Smooth muscle cell of bladder (primary cell): ENCODE results near the gene TMEM60. TPM values are rescaled to one million over a fixed set of nuclear protein-coding genes. Genes with fewer than 3 reads are reported as not detected.

ENCODE experiments used
- total RNA-seq: library from RNA; depleted of rRNA; stranded (reverse); fragments of >200 nt; gene quantifications from 2 replicates; pipeline ENCODE4 v1.2.3, GENCODE V29; 2014

TMEM60 gene, protein sequence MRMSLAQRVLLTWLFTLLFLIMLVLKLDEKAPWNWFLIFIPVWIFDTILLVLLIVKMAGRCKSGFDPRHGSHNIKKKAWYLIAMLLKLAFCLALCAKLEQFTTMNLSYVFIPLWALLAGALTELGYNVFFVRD
- total RNA-seq: 14.6 and 20.4 TPM in 2 replicates

DNA sequence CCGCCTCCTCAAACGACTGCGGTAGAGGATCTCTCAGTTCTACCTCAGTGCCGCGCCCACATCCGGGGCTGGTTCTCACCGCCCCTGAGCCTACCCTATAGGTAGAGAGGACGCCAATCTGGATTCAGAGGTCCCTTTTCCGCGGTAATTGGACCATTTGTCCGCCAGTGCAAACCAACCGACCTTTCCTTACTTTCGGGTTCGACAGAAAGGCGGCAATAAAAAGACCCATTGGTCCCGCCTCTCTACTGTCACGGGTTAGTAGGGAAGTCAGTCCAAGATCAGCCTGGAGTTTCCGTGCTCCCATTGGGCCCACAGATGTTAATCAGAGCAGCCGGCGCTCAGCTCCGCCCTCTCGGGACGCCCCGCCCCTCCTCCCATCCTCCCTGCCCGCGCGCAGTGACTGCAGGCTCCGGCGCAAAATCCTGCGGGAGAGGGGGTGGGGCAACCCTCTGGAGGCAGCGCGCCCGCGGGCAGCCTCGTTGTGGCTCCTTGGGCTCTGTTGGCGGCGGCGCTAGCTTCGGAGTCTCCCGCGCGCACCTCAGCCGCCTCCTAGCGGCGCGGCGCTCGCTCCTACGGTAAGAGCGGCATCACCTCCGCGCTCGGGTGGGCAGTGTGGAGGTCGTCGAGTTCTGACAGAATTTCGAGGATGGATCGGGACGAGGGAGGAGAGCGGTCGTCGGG, at the start of gene TMEM60, which contains the start of gene PHTF2:
TSS of gene TMEM60 (minus strand) at position 41 of the 684 bp plus-strand sequence. CDS start 4,061 bp downstream, outside the sequence.
TSS of gene PHTF2 (plus strand) at position 380 of the 684 bp plus-strand sequence.

Other genes with a start within 250 kb of the TMEM60 start
- 19.9 TPM in 2 replicates for gene RSBN1L, start 102.0 kb downstream of the TMEM60 start, total RNA-seq
- gene PHTF2, start 339 bp upstream of the TMEM60 start, total RNA-seq: 14.8 and 19.4 TPM in 2 replicates